Colonic mucosa (tissue), 4 donors: ENCODE data around the gene REEP5. TPM values are rescaled to one million over a fixed set of nuclear protein-coding genes. Genes with fewer than 3 reads are reported as not detected.

Source experiments
- DNase-seq: peaks from one replicate; pipeline ENCODE4 v3.0.0-alpha.2; 2020
- H3K27ac ChIP-seq: fragments of 200-600 bp; one replicate; pipeline ENCODE4 v1.8.0; 2021
- H3K27me3 ChIP-seq: fragments of 200-600 bp; one replicate; pipeline ENCODE4 v1.8.0; 2021
- H3K36me3 ChIP-seq: fragments of 200-600 bp; one replicate; pipeline ENCODE4 v1.8.0; 2021
- H3K4me1 ChIP-seq: fragments of 200-600 bp; one replicate; pipeline ENCODE4 v1.8.0; 2021; ENCODE audit warnings: mild to moderate bottlenecking
- H3K4me3 ChIP-seq: fragments of 200-600 bp; one replicate; pipeline ENCODE4 v1.8.0; 2021
- H3K9ac ChIP-seq, 2 donors: one replicate each; pipeline ENCODE4 v1.7.0; 2013; ENCODE audit warnings: control low read depth in 2 of 2, low read depth in 2 of 2, low read length in 2 of 2
- H3K9me3 ChIP-seq: fragments of 200-600 bp; one replicate; pipeline ENCODE4 v1.8.0; 2021
- intact Hi-C: fragments of 100-400 bp; cut with DNase I; formaldehyde crosslinking; loops from one replicate; pipeline ENCODE4 v1.14.1; 2022
- total RNA-seq, 2 donors: library from RNA; stranded (reverse); fragmentation: NEBNext Ultra II Directional in 1 of 2; extraction: Animal tissue kit (Norgen Biotek cat#: 25700) in 1 of 2; gene quantifications; one replicate each; pipeline ENCODE4 v1.2.1, GENCODE V29; 2021
- TF ChIP-seq, protein P1 (sequence below): fragments of 200-600 bp; IDR thresholded peaks from one replicate; pipeline ENCODE4 v1.8.0; 2022; ENCODE audit warnings: antibody characterized with exemption, mild to moderate bottlenecking
- donor health status: healthy.
- donor health status: DM: no; HTN: no; CAD: no.
- donor health status: DM: no; HTN: no; CAD: no.

REEP5 gene
- total RNA-seq, 2 donors from 2014 or later: 76.7 to 96.3 TPM

GRCh38 chr5:112869948-112870347 is 52.1 kb downstream of the REEP5 start:
- H3K27ac ChIP-seq: no peak overlapping the region
- H3K27me3 ChIP-seq: no peaks in the 10 kb centered on the region
- intact Hi-C loops: no loop called here
- TF ChIP-seq, protein P1, sequence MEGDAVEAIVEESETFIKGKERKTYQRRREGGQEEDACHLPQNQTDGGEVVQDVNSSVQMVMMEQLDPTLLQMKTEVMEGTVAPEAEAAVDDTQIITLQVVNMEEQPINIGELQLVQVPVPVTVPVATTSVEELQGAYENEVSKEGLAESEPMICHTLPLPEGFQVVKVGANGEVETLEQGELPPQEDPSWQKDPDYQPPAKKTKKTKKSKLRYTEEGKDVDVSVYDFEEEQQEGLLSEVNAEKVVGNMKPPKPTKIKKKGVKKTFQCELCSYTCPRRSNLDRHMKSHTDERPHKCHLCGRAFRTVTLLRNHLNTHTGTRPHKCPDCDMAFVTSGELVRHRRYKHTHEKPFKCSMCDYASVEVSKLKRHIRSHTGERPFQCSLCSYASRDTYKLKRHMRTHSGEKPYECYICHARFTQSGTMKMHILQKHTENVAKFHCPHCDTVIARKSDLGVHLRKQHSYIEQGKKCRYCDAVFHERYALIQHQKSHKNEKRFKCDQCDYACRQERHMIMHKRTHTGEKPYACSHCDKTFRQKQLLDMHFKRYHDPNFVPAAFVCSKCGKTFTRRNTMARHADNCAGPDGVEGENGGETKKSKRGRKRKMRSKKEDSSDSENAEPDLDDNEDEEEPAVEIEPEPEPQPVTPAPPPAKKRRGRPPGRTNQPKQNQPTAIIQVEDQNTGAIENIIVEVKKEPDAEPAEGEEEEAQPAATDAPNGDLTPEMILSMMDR: no peak
- H3K4me1 ChIP-seq: no peaks in the 10 kb centered on the region
- H3K36me3 ChIP-seq: no peaks in the 10 kb centered on the region
- H3K4me3 ChIP-seq: no peak overlapping the region
- H3K9ac ChIP-seq: no peak overlapping the region
- no peaks in the 10 kb centered on the region for H3K9me3 ChIP-seq
- no peak for DNase-seq

GRCh38 chr5:112867411-112867810 is 54.6 kb downstream of the REEP5 start:
- Histone ChIP-seq H3K36me3 (no peaks in the 10 kb centered on the region), H3K27me3 (no peaks in the 10 kb centered on the region), H3K27ac (no peak overlapping the region), H3K9me3 (no peaks in the 10 kb centered on the region), H3K4me3 (no peak overlapping the region), H3K9ac (no peak overlapping the region), H3K4me1 (peaks cover 5% of the 10 kb centered on the region)
- intact Hi-C loops: no loop called here
- no peak for DNase-seq
- TF ChIP-seq, protein P1: no peak

DNA sequence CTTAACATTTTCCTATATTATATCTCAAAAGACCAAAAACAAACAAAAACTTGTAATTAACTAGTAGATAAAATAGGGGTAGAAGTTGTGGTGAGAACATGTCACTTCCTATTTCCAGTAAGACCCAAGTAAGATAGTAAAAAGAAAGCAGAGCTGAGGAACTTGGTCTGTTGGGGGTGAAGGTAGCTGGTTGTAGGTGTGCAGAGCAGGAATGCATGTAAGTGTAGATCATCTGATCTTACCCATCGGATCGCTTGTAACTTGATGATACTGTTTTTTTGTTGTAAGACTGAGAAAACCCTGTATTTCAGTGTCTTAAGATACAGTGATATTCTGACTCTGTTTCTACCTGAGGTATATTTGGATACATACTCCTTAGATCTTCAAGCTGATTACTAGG is 55.3 kb downstream of the REEP5 start:
- Histone ChIP-seq H3K4me3 (no peak overlapping the region), H3K9me3 (no peaks in the 10 kb centered on the region), H3K9ac (no peak overlapping the region), H3K27ac (no peak overlapping the region), H3K27me3 (no peaks in the 10 kb centered on the region), H3K36me3 (no peaks in the 10 kb centered on the region), H3K4me1 (peaks cover 10% of the 10 kb centered on the region)
- TF ChIP-seq, protein P1: no peak
- no peak for DNase-seq
- intact Hi-C loops: no loop called here

- intact Hi-C loops: no loop called here
- Histone ChIP-seq H3K27ac (no peak overlapping the region), H3K4me3 (no peak overlapping the region), H3K9me3 (no peaks in the 10 kb centered on the region), H3K36me3 (no peaks in the 10 kb centered on the region), H3K9ac (no peak overlapping the region), H3K27me3 (no peaks in the 10 kb centered on the region), H3K4me1 (peaks cover 10% of the 10 kb centered on the region)
- TF ChIP-seq, protein P1: no peak
- DNase-seq: no peak
Measured at GRCh38 chr5:112865128-112865527, 56.9 kb downstream of the REEP5 start.

GRCh38 chr5:112863549-112863948 is 58.5 kb downstream of the REEP5 start:
- H3K4me1 ChIP-seq: peaks cover 10% of the 10 kb centered on the region
- H3K9ac ChIP-seq: no peak overlapping the region
- no peaks in the 10 kb centered on the region for H3K9me3 ChIP-seq
- TF ChIP-seq, protein P1: no peak
- intact Hi-C loops: loop anchor here (5.0 kb wide), 2 partner anchors 59 to 156 kb away; partner anchors contain the start of gene REEP5
- H3K27me3 ChIP-seq: no peaks in the 10 kb centered on the region
- no peak overlapping the region for H3K27ac ChIP-seq
- DNase-seq: no peak
- no peak overlapping the region for H3K4me3 ChIP-seq
- H3K36me3 ChIP-seq: no peaks in the 10 kb centered on the region
